Measurements from ENCODE around the gene IFFO2. TPM values are rescaled to one million over a fixed set of nuclear protein-coding genes. Genes with fewer than 3 reads are reported as not detected.
A peak's percentile ranks its signal among the peaks of the same experiment; 100 is the strongest.

The IFFO2 gene
- total RNA-seq, 1 donor from 2014 or later: 3.3 TPM

GRCh38 chr1:18885311-18886002 is 71.0 kb downstream of the IFFO2 start:
- Histone ChIP-seq H3K4me1 (peaks cover 3% of the 10 kb centered on the region), H3K9me3 (replicated peaks) (no peaks in the 10 kb centered on the region), H3K36me3 (peaks cover 29% of the 10 kb centered on the region), H3K27ac (replicated peaks) (no peak overlapping the region), H3K4me3 (no peak overlapping the region), H3K27me3 (ENCODE audit: low read depth) (no peaks in the 10 kb centered on the region)
- TF ChIP-seq CTCF (IDR thresholded peaks at IDR 0.05; ENCODE audit: borderline replicate concordance): no peak
- intact Hi-C loops (cut with micrococcal nuclease): no loop called here
- DNase-seq: no peak

- intact Hi-C loops (cut with micrococcal nuclease): no loop called here
- Histone ChIP-seq H3K36me3 (peaks cover 29% of the 10 kb centered on the region), H3K4me3 (no peak overlapping the region)
Measured at GRCh38 chr1:18884727-18885126, 71.7 kb downstream of the IFFO2 start.

GRCh38 chr1:18884419-18884717 is 72.1 kb downstream of the IFFO2 start:
- Histone ChIP-seq H3K27ac (replicated peaks) (no peak overlapping the region), H3K4me1 (no peaks in the 10 kb centered on the region), H3K36me3 (peaks cover 29% of the 10 kb centered on the region), H3K9me3 (replicated peaks) (no peaks in the 10 kb centered on the region), H3K27me3 (ENCODE audit: low read depth) (no peaks in the 10 kb centered on the region), H3K4me3 (no peak overlapping the region)
- intact Hi-C loops (cut with micrococcal nuclease): no loop called here
- TF ChIP-seq CTCF (IDR thresholded peaks at IDR 0.05; ENCODE audit: borderline replicate concordance): no peak
- DNase-seq: no peak

More at GRCh38 chr1:18884727-18885126, 71.7 kb downstream of the IFFO2 start:
- Histone ChIP-seq H3K27ac (replicated peaks) (no peak overlapping the region), H3K27me3 (ENCODE audit: low read depth) (no peaks in the 10 kb centered on the region), H3K4me1 (no peaks in the 10 kb centered on the region), H3K9me3 (replicated peaks) (no peaks in the 10 kb centered on the region)
- TF ChIP-seq CTCF (IDR thresholded peaks at IDR 0.05; ENCODE audit: borderline replicate concordance): no peak
- no peak for DNase-seq

- H3K36me3 ChIP-seq: peaks cover 24% of the 10 kb centered on the region
- no peak overlapping the region for H3K27ac ChIP-seq (replicated peaks)
- no peaks in the 10 kb centered on the region for H3K27me3 ChIP-seq (ENCODE audit: low read depth)
- DNase-seq: peak; percentile 78
- intact Hi-C loops (cut with micrococcal nuclease): no loop called here
- no peaks in the 10 kb centered on the region for H3K4me1 ChIP-seq
- no peak overlapping the region for H3K4me3 ChIP-seq
- H3K9me3 ChIP-seq (replicated peaks): no peaks in the 10 kb centered on the region
- TF ChIP-seq CTCF (IDR thresholded peaks at IDR 0.05; ENCODE audit: borderline replicate concordance): peak; percentile 96
Measured at GRCh38 chr1:18883636-18884418, 72.6 kb downstream of the IFFO2 start.

DNA sequence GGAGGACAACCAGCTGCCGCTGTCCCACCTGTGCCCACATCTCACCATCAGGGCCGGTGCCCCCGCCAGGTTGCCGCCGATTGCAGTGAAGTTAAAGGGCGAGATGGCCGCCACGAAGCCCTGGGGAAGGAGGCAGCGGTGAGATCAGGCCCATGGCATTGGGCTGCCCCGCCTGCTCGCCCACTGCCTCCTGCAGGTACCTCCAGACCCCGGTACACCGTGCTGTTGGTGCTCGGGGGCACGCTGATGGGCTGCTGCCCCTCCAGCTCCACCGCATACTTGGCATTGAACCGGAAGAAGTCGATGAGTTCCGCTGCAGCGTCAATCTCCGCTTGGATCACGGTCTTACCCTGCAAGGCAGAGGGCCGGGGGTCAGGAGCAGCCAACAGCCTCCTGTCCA is 73.4 kb downstream of the IFFO2 start:
- no peak for TF ChIP-seq CTCF (IDR thresholded peaks at IDR 0.05; ENCODE audit: borderline replicate concordance)
- H3K4me1 ChIP-seq: no peaks in the 10 kb centered on the region
- no peak overlapping the region for H3K27ac ChIP-seq (replicated peaks)
- H3K36me3 ChIP-seq: peaks cover 19% of the 10 kb centered on the region
- intact Hi-C loops (cut with micrococcal nuclease): no loop called here
- no peaks in the 10 kb centered on the region for H3K9me3 ChIP-seq (replicated peaks)
- H3K4me3 ChIP-seq: no peak overlapping the region
- H3K27me3 ChIP-seq (ENCODE audit: low read depth): no peaks in the 10 kb centered on the region
- DNase-seq: no peak

Data from left ventricle myocardium inferior (tissue), 1 donor.